HG03520 (cell line): ENCODE measurements around the gene PIK3C2G.
"Not testable (repeated sequence)": the region's sequence is repeated elsewhere in the genome, so short reads cannot be mapped to it uniquely, and the experiment has no call there.

Experiments
- ATAC-seq: cut with Tn5 transposase; IDR thresholded peaks from one replicate; pipeline ENCODE4 v1.9.1; 2021; ENCODE audit warnings: mild to moderate bottlenecking, moderate library complexity; ENCODE audit not compliant: unreplicated experiment

The PIK3C2G gene

DNA sequence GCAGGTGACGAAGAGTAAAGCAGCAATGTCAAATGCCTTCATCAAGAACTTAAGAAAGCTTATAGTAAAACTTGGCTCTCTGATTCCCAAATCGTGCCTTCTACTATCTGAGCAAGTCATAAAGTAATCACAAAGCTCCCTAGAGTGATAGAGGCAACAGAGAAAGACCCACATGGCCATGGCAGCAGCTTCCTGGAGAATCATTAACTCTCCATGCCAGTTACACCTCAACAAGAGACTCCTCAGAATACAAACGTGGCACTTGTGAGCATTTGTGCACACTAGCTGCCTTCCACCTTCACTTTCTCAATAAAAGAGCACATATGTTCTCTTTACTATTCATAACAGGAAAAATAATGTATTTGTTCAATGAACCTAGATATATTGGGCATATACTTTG is 428.5 kb downstream of the PIK3C2G start:
- ATAC-seq = no peak

- ATAC-seq = no peak
Observed at GRCh38 chr12:18690653-18691052, 429.3 kb downstream of the PIK3C2G start.

DNA sequence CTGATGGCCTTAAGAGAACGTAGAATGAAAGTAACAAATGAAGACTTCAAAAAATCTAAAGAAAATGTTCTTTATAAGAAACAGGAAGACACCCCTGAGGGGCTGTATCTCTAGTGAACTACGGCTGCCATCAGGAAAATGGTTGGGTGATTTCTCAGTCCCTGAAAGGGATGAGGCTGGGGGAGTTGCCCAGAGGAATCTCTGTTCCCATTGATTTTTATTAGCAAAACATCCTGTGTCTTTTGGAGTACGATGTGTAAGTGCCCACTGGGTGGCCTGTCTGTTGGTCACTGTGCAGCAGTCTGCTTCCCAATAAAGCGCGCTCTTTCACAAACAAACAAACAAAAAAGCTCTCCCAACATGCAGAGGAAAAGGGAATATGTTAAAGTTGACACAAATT is 432.7 kb downstream of the PIK3C2G start:
- ATAC-seq = not testable (repeated sequence)

GRCh38 chr12:18696971-18697602 is 435.8 kb downstream of the PIK3C2G start:
- ATAC-seq = no peak
